GM18517 (cell line): ENCODE data around the gene PRKCZ.
"Not testable (repeated sequence)": the region's sequence is repeated elsewhere in the genome, so short reads cannot be mapped to it uniquely, and the experiment has no call there.

Experiments
- ATAC-seq: cut with Tn5 transposase; IDR thresholded peaks from one replicate; pipeline ENCODE4 v1.9.1; 2021; ENCODE audit warnings: mild to moderate bottlenecking, moderate library complexity; ENCODE audit not compliant: unreplicated experiment

Gene PRKCZ

DNA sequence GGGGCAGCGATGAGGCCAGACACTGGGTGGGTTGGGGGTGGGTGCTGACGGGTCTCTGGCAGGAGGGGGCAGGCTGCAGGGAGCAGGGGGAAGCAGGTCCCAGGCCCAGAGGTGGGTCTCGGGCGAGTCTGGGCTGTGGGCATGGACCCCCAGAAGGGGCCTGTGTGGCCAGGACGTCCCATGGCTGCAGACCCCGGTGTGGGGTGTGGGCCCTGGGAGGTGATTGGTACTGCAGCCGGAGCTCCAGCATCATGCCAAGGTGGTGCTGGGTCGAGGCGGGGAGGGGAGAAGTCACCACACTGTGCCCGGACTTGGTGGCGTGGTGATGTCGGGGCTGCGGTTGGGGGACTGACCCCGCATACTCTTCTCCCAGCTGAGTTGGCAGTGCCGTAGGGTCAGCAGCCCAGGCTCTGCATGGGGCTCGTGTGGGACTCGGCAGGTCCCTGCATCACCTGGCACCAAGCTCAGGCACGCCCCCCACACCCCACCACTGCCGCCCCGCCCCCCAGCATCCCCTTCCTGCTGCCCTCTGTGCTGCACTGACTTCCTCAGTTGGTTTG, 31.2 kb downstream of the PRKCZ start:
- ATAC-seq = no peak

DNA sequence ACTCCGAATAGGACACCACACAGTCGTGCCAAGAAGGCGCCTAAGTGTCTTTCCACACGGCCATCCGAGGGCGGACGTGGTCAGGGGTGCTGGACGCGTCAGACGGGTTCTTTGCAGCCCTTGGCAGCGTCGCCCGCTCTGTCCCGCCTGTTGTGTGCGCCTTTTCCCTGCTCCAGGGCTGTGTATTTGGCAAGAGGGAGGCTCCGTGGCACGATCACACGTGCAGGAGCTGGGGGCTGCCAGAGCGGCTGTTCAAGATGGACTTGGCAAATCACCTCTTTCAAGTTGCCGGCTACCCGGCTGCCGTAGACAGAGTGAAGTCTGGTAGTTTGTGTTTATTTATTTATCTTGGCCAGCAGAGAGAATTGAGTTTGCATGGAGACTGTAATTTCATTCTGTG, 31.9 kb downstream of the PRKCZ start:
- no peak for ATAC-seq

DNA sequence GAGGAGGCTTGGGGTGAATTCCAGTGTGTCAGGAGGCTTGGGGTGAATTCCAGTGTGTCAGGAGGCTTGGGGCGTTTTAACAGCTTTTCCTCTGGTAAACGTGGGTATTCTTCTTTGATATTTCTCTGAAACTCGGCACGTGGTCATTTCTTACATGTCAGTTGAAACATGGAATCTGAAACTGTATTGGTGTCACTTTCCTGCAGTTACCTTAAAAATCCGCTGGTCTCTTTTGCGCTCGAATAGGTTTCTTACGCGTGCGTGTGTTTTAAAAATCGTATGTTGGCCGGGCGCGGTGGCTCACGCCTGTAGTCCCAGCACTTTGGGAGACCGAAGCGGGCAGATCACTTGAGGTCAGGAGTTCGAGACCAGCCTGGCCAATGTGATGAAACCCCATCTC, 33.5 kb downstream of the PRKCZ start:
- ATAC-seq = no peak

DNA sequence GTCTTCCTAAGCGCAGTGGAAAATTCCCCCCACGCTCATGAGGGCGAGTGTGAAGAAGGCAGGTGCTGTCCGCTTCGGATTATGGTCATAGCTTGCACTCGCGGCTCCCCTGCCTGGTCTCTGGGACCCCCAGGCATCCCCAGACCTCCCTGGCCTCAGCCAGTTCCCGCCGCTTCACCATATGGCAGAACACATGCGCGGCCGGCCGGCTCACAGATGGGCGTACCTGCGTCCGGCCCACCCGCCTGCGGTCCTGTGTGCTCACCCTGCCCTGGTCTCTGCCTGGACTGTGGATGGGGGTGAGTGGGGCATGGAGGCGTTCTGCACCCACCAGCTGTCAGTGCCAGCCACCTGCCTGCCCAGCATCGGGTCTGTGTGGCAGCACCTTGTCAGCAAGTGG, 34.1 kb downstream of the PRKCZ start:
- ATAC-seq = no peak

GRCh38 chr1:2085080-2085479, 34.9 kb downstream of the PRKCZ start:
- no peak for ATAC-seq

- ATAC-seq = no peak
Measured at GRCh38 chr1:2086446-2087078, 36.4 kb downstream of the PRKCZ start.

- ATAC-seq = no peak
Measured at GRCh38 chr1:2087766-2088165, 37.6 kb downstream of the PRKCZ start.

- no peak for ATAC-seq
Measured at GRCh38 chr1:2088458-2088857, 38.2 kb downstream of the PRKCZ start.

- ATAC-seq = no peak
Measured at GRCh38 chr1:2089051-2089450, 38.8 kb downstream of the PRKCZ start.

DNA sequence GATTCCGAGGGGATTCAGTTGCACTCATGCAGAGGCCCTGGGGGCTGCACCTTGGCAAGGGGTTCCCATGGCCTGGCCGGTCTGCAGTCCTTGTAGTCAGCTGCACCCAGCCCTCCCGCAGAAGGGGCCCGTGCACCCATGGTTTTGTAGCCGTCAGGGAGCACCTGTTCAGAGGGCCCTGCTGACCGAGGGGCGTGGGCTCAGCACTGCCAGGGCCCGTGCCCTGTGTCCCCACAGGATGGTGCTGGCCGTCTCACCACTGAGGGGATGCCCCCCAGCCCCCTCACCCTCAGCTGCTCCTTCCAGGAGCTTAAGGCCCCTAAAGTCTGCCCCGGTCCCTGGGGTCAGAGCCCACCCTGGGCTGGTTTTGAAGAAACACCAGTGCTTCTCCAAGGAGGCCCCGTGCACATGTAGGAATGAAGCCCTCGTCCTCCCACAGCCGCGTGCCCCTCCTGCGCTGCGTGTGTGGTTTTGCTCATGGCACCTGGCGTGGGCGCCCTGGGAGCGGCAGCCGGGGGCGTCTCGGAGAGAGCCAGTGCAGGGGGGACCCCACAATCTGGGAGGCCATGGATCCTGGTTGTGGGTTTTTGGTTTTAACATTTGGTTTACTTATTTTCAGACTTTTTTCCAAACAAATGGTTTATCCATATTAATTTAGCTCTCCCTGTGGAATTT, 40.1 kb downstream of the PRKCZ start:
- no peak for ATAC-seq

DNA sequence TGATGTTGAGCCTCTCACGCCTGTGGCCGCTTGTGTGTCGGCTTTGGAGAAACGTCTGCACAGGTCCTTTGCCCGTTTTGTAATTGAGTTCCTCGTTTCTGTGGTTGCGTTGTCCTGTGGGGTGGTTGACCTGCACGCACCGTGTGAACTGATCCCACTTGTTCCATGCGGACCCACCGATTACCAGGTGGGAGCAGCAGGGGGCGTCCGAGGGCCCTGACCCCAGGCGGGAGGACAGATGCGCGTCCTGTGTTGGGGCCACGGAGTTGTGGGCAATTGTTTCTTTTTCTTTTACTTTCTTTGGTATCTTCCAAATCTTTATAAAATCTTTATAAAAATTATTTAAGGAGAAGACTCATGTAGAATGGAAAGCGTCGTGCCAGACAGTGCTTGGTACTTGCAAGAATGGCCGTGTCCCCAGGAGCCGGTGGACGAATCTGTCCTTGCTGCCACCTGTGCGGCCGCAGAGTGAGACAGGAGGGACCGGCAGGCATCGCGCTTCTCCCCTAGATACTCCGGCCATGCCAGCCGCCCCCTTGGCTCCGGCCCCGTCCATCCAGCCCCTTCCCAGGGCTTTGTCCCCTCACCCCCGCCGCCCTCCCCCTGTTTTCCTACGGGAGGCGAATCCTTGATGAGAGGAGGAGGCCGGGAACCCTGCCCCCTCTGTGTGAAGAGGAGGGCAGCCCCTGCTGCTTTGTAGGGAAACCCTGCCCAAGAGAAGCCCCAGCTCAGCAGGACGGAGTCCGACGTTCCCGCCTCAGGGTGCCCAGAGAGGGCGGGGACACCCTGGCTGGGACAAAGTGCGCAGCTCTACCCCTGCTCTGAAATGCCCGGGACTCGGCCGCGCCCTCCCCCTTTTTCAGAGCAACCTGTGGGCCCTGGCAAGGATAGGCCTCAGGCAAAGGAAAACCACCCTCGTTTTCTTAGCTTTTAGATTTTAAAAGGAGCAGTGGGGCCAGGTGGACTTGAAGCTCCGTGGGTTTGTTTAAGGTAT, 41.7 kb downstream of the PRKCZ start:
- no peak for ATAC-seq

- ATAC-seq = no peak
Measured at GRCh38 chr1:2093055-2093454, 42.8 kb downstream of the PRKCZ start.

GRCh38 chr1:2093636-2094035, 43.4 kb downstream of the PRKCZ start:
- ATAC-seq = no peak

DNA sequence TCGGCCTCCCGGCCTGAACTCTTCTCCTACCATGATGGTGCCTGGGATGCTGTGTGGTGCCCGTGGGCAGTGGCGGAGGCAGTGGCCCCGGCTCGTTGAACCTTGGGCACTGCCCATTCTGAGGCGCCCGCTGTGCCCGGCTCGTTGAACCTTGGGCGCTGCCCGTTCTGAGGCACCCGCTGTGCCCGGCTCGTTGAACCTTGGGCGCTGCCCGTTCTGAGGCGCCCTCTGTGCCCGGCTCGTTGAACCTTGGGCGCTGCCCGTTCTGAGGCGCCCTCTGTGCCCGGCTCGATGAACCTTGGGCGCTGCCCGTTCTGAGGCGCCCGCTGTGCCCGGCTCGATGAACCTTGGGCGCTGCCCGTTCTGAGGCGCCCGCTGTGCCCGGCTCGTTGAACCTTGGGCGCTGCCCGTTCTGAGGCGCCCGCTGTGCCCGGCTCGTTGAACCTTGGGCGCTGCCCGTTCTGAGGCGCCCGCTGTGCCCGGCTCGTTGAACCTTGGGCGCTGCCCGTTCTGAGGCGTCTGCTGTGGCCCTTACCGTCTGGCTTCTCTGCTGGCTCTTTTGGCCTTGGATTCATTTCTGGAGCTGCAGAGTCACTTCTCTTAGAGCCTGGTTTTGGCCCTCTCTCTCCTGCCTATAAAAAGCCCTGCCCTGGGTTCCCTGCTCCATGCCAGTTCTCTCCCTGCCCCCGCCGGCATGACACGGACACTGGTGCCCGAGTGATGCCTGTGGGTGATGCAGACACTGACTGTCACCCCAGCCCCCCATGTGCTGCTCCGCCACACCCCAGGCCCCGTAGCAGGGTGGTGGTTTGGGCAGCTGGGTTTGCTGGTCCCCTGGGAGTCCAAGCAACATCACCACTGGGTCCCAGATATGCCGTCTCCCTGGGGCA, 44.3 kb downstream of the PRKCZ start:
- not testable (repeated sequence) for ATAC-seq

DNA sequence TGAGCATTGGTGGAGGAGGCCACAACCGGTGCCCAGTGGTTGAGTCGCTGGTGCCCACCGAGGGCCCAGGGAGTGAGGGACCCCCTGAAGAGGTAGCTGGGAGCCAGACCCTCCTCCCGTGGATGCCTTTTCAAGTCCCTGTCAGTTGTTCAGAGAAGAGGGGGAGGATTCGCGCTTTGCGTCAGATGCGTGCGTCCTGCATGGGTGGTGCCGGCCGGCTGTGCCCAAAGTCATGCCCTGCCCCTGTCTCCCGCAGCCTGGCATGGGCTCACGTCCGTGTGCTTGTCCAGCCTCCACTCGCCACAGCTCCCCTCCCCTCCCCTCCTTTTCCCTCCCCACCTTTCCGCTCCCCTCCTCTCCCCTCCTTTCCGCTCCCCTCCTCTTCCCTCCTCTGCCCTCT, 45.2 kb downstream of the PRKCZ start:
- ATAC-seq = no peak

- no peak for ATAC-seq
Measured at GRCh38 chr1:2095981-2096736, 45.9 kb downstream of the PRKCZ start.

- no peak for ATAC-seq
Measured at GRCh38 chr1:2097386-2098300, 47.4 kb downstream of the PRKCZ start.

DNA sequence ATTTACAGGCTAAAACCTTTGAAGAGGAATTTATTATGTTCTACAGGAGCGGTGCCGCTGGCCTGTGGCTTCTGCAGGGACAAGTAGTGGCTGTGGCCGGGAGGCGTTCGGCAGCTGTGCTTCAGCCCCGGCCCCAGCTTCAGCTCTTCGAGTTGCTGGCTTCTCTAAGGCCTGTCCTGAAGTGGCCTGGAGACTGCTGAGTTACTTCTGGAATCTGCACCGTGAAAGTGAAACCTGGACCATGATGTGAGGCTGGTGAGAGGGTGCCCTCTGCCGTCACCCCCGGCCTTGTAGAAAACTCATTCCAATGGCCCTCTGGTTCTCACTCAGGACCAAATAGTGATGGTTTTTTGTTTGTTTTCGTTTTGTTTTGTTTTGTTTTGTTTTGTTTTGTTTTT, 48.1 kb downstream of the PRKCZ start:
- no peak for ATAC-seq
